Stimulated activated CD4-positive, alpha-beta T cell treated with anti-CD3 and anti-CD28 coated beads, Interleukin-4, amount 100 ng/mL, for 24 hours (primary cell): ENCODE measurements around the gene GPR157.
"Not testable (repeated sequence)": the region's sequence is repeated elsewhere in the genome, so short reads cannot be mapped to it uniquely, and the experiment has no call there.

ENCODE experiments used
- DNase-seq: peaks from one replicate; pipeline ENCODE4 v3.0.0-alpha.2; 2020

The GPR157 gene

GRCh38 chr1:9128520-9129265 is at the start of gene GPR157:
GPR157 (minus strand) TSS chr1:9129102; CDS start chr1:9129027, 75 bp downstream.
- DNase-seq: peak; percentile 74

- DNase-seq: no peak
Observed at GRCh38 chr1:9174762-9175161, 45.9 kb upstream of the GPR157 start.

- no peak for DNase-seq
Observed at GRCh38 chr1:9174243-9174642, 45.3 kb upstream of the GPR157 start.

- no peak for DNase-seq
Observed at GRCh38 chr1:9169601-9170137, 40.8 kb upstream of the GPR157 start.

- no peak for DNase-seq
Observed at GRCh38 chr1:9167638-9168037, 38.7 kb upstream of the GPR157 start.

- DNase-seq: no peak
Observed at GRCh38 chr1:9166289-9167235, 37.7 kb upstream of the GPR157 start.

GRCh38 chr1:9165396-9165795 is 36.5 kb upstream of the GPR157 start:
- no peak for DNase-seq

- DNase-seq: no peak
Observed at GRCh38 chr1:9164919-9165318, 36.0 kb upstream of the GPR157 start.

- no peak for DNase-seq
Observed at GRCh38 chr1:9164532-9164900, 35.6 kb upstream of the GPR157 start.

- DNase-seq: no peak
Observed at GRCh38 chr1:9161963-9162362, 33.1 kb upstream of the GPR157 start.

- no peak for DNase-seq
Observed at GRCh38 chr1:9161342-9161741, 32.4 kb upstream of the GPR157 start.

GRCh38 chr1:9160079-9160717 is 31.3 kb upstream of the GPR157 start:
- DNase-seq: no peak

GRCh38 chr1:9155879-9156278 is 27.0 kb upstream of the GPR157 start:
- DNase-seq: no peak

- not testable (repeated sequence) for DNase-seq
Observed at GRCh38 chr1:9155405-9155804, 26.5 kb upstream of the GPR157 start.

GRCh38 chr1:9153152-9153551 is 24.2 kb upstream of the GPR157 start:
- no peak for DNase-seq

- DNase-seq: no peak
Observed at GRCh38 chr1:9152535-9152934, 23.6 kb upstream of the GPR157 start.

GRCh38 chr1:9151328-9151860 is 22.5 kb upstream of the GPR157 start:
- no peak for DNase-seq

- no peak for DNase-seq
Observed at GRCh38 chr1:9150582-9151327, 21.9 kb upstream of the GPR157 start.

GRCh38 chr1:9149837-9150581 is 21.1 kb upstream of the GPR157 start:
- no peak for DNase-seq

- no peak for DNase-seq
Observed at GRCh38 chr1:9149151-9149550, 20.2 kb upstream of the GPR157 start.

- no peak for DNase-seq
Observed at GRCh38 chr1:9146156-9146555, 17.3 kb upstream of the GPR157 start.
